WTC11 (cell line): ENCODE results near the gene PIGU.

ENCODE experiments used
- CTCF ChIP-seq: fragments of 200-600 bp; IDR thresholded peaks from 2 replicates; pipeline ENCODE4 v1.8.0; 2022; ENCODE audit warnings: antibody characterized with exemption
- JUN ChIP-seq: sonication (generic); formaldehyde crosslinking; IDR thresholded peaks from 2 replicates; pipeline ENCODE4 v1.8.0; 2023; ENCODE audit warnings: mild to moderate bottlenecking, missing genetic modification reagents
- KAT7 ChIP-seq: sonication (generic); formaldehyde crosslinking; IDR thresholded peaks from 2 replicates; pipeline ENCODE4 v1.8.1; 2023; ENCODE audit warnings: missing genetic modification reagents, mild to moderate bottlenecking, borderline replicate concordance
- NFE2L1 ChIP-seq: sonication (generic); formaldehyde crosslinking; IDR thresholded peaks from 2 replicates; pipeline ENCODE4 v1.8.1; 2023; ENCODE audit warnings: missing genetic modification reagents
- USF2 ChIP-seq: sonication (generic); formaldehyde crosslinking; IDR thresholded peaks from 2 replicates; pipeline ENCODE4 v1.8.1; 2023; ENCODE audit warnings: mild to moderate bottlenecking, missing genetic modification reagents, moderate library complexity
- ZNF138 ChIP-seq: sonication (generic); formaldehyde crosslinking; conservative IDR thresholded peaks from 2 replicates; pipeline ENCODE4 v1.8.1; 2022; ENCODE audit warnings: mild to moderate bottlenecking, moderate library complexity, missing genetic modification reagents

DNA sequence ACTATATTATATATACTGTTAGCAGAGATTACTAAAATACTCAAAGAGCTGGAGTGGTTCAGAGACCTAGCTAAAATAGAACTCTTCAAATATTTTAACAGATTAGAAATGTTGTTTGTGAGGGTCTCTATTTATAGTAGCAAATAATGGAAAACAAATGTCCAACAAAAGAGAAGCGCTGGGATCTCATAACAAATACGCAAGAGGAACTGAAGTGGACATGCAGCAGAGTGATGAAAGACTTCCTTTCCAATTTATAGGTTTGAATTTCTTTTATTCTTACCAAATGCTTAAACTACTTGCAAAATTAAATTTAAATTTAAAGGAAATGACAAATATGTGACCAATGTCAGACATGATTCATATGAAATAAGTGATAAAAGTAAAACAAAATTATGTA lies 49.9 kb downstream of the PIGU start:
- TF ChIP-seq CTCF (no peak), USF2 (CRISPR knock-in tag) (no peak), NFE2L1 (CRISPR knock-in tag) (no peak), JUN (no peak), KAT7 (CRISPR knock-in tag) (no peak), ZNF138 (CRISPR knock-in tag) (no peak)
